ENCODE results near the gene FGD5.

FGD5 gene

DNA sequence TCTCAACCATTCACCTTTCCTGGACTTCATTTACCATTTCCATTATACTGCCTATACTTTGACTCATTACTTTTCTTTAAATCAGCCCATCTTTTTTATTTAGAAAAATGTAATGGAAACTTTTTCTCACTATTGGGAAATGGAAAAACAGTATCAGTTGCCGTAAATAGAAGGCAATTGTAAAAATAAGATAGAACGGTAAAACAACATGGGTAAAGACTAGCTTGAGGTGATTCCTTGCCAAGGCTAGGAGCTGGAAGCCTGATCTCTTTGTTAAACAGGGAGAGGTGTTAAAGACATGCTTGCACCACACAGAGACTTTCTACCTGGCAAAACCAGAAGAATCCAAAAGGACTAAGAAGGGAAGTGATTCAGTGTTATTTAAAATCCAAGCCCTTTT lies 5.9 kb downstream of the FGD5 start:
- Mint-ChIP-seq H3K27me3 (peaks cover 7% of the 10 kb centered on the region), H3K9me3 (ENCODE audit: low read depth) (no peaks in the 10 kb centered on the region), H3K27ac (no peak overlapping the region), H3K36me3 (no peaks in the 10 kb centered on the region), H3K4me1 (ENCODE audit: low read depth) (no peaks in the 10 kb centered on the region), H3K4me3 (no peak overlapping the region)

DNA sequence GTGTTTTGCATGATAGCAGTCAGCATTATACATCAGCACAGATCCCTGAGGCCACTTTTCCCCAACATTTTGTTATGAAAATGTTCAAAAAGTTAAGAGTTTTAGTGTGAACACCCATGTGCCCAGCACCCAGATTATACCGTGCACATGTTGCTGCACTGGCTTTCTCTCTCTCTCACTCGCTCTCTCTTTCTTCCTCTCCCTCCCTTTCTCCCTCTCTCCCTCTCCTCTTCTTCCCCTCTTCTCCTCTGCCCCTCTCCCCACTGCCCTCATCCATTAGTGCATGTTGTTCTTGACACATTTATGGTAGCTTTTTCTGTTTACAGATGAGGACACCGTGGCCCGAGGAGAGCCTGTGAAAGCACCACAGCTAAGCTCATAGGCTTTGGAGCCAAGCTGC lies 7.3 kb downstream of the FGD5 start:
- H3K9me3 Mint-ChIP-seq (ENCODE audit: low read depth): no peaks in the 10 kb centered on the region
- no peaks in the 10 kb centered on the region for H3K36me3 Mint-ChIP-seq
- no peak overlapping the region for H3K27ac Mint-ChIP-seq
- no peak overlapping the region for H3K4me3 Mint-ChIP-seq
- peaks cover 5% of the 10 kb centered on the region for H3K27me3 Mint-ChIP-seq
- no peaks in the 10 kb centered on the region for H3K4me1 Mint-ChIP-seq (ENCODE audit: low read depth)

DNA sequence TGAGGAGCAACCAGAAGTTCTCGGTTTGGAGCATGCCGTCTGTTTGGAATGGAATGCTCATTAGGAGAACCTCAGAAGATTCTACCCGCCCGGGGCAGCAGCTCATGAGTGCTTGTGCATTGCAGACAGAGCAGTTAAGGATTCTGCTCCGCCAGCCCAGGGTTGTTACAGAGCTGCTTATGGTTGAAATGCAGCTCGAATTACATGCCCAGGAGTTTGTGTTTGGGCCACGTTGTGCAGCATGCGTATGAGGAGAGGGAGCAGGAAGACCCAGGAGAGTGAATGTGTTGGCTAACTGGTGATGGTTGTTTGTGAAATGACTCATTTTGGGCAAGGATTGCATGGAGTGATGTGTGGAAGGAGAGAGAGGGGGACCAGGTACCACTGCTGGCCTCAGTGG lies 9.0 kb downstream of the FGD5 start:
- Mint-ChIP-seq H3K27me3 (peaks cover 5% of the 10 kb centered on the region), H3K4me1 (ENCODE audit: low read depth) (no peaks in the 10 kb centered on the region), H3K9me3 (ENCODE audit: low read depth) (no peaks in the 10 kb centered on the region), H3K36me3 (no peaks in the 10 kb centered on the region), H3K4me3 (no peak overlapping the region), H3K27ac (no peak overlapping the region)

DNA sequence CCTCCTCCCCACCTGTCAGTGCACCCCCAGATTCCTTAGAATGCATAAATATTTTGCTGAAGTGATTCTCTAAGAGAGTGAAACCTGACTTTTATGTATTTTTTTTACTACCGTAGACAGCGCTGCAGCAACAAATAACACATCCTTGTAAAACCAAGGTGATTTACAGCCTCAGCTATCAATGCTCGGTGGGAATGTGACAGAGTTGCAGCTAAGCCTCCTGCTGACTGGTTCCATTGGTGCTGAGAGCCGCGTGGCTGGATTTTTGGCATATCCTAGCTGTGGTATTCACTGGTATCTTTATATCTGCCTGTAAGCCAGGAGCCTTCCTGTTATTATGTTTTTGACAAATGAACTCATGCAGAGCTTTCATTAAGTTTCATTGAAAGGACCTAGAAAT lies 11.0 kb downstream of the FGD5 start:
- Mint-ChIP-seq H3K27ac (no peak overlapping the region), H3K4me3 (no peak overlapping the region), H3K27me3 (peaks cover 2% of the 10 kb centered on the region), H3K9me3 (ENCODE audit: low read depth) (no peaks in the 10 kb centered on the region), H3K36me3 (no peaks in the 10 kb centered on the region), H3K4me1 (ENCODE audit: low read depth) (no peaks in the 10 kb centered on the region)

DNA sequence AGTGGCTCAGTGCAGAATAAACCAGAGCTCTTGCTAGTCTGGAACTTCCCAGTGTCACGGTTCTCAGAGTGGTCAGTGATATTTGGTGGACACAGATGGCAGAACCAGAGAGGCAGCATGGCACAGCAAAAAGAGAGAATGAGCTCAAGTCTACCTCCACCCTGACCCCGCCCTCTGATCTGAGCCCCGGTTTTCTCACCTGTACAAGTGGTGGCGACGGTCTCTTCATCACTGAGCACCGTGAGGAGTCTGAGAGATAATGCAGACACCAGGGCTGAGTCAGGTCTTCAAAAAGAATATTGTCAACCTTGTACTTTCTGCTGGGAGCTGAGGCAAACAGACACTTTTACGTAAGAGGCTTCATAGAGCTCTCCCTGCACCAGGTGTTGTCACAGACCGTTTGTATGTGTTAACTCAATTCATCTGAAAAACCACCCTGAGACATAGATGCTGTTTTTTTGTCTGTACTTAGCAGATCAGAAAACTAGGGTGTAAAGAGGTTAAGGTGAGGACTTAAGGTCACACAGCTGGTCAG lies 13.2 kb downstream of the FGD5 start:
- Mint-ChIP-seq H3K4me1 (ENCODE audit: low read depth) (no peaks in the 10 kb centered on the region), H3K27ac (no peak overlapping the region), H3K4me3 (no peak overlapping the region), H3K36me3 (no peaks in the 10 kb centered on the region), H3K9me3 (ENCODE audit: low read depth) (no peaks in the 10 kb centered on the region), H3K27me3 (peaks cover 2% of the 10 kb centered on the region)

DNA sequence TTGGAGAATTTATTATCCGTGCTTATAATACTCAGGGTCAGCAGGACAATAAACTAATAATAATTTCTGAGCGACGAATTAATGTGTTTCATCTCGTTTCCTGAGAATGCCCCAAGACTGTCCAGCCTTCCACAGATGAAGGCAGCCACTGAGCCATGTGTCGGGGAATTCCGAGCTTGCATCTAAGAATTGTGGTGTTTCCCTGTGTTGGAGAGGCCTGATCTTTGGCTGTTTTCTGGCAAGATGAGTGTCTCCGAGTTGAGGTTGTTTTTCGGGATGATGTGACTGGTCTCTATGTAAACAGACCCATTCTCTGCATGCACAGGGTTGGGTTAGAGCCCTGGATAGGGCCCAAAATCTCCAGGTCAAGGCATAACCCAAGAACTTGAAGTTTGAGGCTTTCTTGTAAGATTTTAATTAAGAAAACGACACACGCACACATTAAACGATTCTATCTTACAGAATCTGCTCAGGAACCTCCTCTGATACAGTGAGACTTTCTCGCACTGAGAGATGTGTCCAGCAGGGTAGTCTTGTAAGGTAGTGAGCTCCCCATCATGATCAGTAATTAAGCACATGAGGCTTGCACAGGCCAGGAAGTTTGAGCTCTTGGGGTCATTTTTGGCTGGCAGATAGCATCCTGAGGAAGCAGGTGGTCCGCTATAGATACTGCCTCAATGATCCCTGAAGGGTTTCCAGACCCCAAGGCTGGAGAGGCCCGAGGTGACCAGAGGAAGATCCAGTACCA lies 14.4 kb downstream of the FGD5 start:
- no peak overlapping the region for H3K4me3 Mint-ChIP-seq
- no peaks in the 10 kb centered on the region for H3K36me3 Mint-ChIP-seq
- H3K9me3 Mint-ChIP-seq (ENCODE audit: low read depth): no peaks in the 10 kb centered on the region
- H3K4me1 Mint-ChIP-seq (ENCODE audit: low read depth): no peaks in the 10 kb centered on the region
- H3K27me3 Mint-ChIP-seq: no peaks in the 10 kb centered on the region
- H3K27ac Mint-ChIP-seq: no peak overlapping the region

DNA sequence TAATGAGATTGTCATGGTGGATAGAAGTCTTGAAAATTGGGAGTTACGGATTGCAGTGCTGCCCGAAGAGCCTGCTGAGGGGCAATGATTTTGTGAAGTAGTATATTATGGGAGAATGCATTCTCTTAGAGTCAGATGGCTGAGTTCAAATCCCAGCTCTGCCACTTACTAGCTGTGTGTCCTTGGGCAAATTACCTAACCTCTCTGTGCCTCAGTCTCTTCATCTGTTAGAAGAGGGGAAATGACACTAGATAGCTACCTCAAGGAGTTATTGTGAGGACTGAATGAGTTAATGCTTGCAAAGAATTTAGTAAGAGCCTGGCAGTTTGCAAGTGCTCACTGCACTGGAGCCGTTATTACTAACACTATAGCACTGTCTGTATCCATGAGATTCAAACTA lies 15.4 kb downstream of the FGD5 start:
- no peaks in the 10 kb centered on the region for H3K36me3 Mint-ChIP-seq
- H3K27ac Mint-ChIP-seq: no peak overlapping the region
- no peaks in the 10 kb centered on the region for H3K27me3 Mint-ChIP-seq
- H3K9me3 Mint-ChIP-seq (ENCODE audit: low read depth): no peaks in the 10 kb centered on the region
- H3K4me1 Mint-ChIP-seq (ENCODE audit: low read depth): no peaks in the 10 kb centered on the region
- H3K4me3 Mint-ChIP-seq: no peak overlapping the region

DNA sequence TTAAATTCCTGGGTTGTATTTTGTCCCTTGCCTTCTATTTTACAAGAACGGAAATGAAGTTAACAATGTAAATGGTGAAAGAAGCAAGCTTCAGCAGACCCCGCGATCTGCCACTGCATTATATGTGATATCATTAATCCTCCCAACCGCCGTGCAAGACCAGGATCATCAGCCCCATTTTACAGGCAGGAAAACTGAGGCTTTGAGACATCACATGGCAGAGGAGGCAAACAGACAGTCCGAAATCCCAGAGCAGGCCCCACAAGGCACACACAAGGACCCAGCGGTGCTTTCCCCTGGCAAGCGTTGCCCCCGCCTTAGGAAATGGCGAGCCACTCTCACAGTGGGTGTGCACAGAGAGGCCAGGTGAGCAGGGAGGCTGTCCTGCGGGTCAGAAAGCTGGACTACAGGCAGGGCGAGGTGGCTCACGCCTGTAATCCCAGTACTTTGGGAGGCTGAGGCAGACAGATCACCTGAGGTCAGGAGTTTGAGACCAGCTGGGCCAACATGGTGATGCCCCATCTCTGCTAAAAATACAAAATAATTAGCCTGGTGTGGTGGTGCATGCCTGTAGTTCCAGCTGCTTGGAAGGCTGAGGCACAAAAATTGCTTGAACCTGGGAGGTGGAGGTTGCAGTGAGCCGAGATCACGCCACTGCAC lies 16.2 kb downstream of the FGD5 start:
- Mint-ChIP-seq H3K27ac (no peak overlapping the region), H3K4me3 (no peak overlapping the region), H3K27me3 (no peaks in the 10 kb centered on the region), H3K4me1 (ENCODE audit: low read depth) (no peaks in the 10 kb centered on the region), H3K36me3 (no peaks in the 10 kb centered on the region), H3K9me3 (ENCODE audit: low read depth) (no peaks in the 10 kb centered on the region)

DNA sequence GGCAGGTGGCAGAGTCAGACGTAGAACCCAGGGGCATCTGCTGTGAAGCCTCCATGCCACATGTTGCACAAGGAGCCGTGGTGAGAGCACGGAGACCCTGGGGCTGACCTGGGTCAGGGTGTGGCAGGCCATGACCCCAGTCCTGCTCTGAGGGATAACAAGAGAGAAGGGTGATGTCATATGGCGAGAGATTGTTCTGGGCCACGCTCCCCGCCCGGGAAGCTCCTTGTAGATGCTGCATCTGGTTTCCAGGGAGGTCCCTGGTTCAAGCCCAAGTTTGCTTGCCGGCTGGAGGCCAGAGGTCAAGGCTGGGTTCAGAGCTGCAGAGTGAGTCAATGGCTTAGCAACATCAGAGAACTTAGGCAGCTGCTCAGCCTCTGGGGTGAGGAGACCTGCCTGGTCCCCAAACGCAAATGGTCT lies 17.3 kb downstream of the FGD5 start:
- H3K27me3 Mint-ChIP-seq: no peaks in the 10 kb centered on the region
- no peaks in the 10 kb centered on the region for H3K9me3 Mint-ChIP-seq (ENCODE audit: low read depth)
- H3K4me1 Mint-ChIP-seq (ENCODE audit: low read depth): no peaks in the 10 kb centered on the region
- H3K4me3 Mint-ChIP-seq: no peak overlapping the region
- H3K27ac Mint-ChIP-seq: no peak overlapping the region
- H3K36me3 Mint-ChIP-seq: no peaks in the 10 kb centered on the region

DNA sequence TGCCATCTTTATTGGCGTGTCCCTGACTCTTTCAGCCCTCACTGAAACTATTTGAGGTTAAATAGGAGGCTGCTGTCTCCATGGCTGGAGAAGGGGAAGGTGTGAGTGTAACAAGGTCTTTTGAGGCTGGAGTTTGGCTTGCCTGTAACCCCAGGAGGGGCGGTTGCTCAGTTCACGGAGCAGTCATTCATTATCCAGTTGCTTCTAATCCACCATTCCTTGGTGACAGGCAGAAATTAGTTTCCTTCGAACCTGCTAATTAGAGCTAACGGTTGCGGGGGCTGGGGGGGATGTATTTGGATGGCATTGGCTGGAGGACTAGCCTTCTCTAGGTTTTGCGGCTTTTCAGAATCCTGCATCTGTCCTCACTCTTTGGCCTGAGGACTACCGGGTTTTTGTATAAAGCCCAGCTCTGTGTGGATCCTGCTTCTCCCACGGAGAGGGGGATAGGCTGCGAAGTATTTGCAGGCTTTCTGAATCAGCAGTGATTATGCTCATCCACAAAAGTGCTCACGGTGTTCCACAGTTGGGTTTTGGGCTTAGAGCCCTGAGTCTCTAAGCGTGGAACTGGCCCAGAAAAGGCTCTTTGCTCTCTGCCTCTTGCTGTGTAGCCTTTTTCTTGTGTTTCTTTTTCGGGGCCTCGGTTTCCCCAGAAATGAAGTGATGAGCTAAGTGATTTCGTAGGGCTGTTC lies 18.6 kb downstream of the FGD5 start:
- H3K27me3 Mint-ChIP-seq: no peaks in the 10 kb centered on the region
- no peak overlapping the region for H3K4me3 Mint-ChIP-seq
- H3K36me3 Mint-ChIP-seq: no peaks in the 10 kb centered on the region
- no peaks in the 10 kb centered on the region for H3K9me3 Mint-ChIP-seq (ENCODE audit: low read depth)
- H3K4me1 Mint-ChIP-seq (ENCODE audit: low read depth): no peaks in the 10 kb centered on the region
- no peak overlapping the region for H3K27ac Mint-ChIP-seq

DNA sequence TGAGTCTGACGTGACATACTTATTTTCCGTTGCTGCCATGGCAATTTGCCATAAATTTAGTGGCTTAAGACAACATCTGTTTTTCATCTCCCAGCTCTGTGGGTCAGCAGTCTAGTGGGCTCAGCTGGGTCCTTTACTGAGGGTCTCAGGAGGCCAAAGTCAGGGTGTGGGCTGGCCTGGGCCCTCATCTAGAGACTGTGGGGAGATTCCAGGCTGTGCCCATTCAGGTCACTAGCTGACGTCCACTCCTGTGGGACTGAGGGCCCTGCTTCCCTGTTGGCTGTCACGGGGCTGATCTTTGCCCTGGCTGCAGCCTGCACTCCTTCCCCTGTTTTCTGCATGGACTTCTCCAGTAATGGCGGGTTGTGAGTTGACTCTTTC lies 19.1 kb downstream of the FGD5 start:
- Mint-ChIP-seq H3K4me1 (ENCODE audit: low read depth) (no peaks in the 10 kb centered on the region), H3K9me3 (ENCODE audit: low read depth) (no peaks in the 10 kb centered on the region), H3K27ac (no peak overlapping the region), H3K36me3 (no peaks in the 10 kb centered on the region), H3K4me3 (no peak overlapping the region), H3K27me3 (no peaks in the 10 kb centered on the region)

DNA sequence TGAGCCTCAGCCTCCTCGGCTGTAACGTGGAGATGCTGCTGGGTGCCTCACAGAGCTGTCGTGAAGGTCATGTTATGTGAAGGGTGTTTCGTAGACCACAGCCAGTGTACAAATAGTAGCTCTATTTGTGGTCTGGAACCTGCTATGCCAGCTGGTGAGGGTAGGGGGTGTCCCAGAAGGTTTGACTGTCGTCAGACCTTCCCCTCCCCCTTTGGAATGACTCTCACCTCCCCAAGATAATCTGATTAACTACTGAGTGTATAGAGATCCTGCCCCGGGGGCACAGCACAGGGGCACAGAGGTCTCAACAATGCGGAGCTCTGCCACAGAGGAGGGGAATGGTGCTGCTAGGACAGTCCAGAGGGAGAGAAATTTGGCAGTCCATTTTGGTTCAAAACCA lies 20.5 kb downstream of the FGD5 start:
- Mint-ChIP-seq H3K4me3 (no peak overlapping the region), H3K36me3 (no peaks in the 10 kb centered on the region), H3K27ac (no peak overlapping the region), H3K9me3 (ENCODE audit: low read depth) (no peaks in the 10 kb centered on the region), H3K27me3 (no peaks in the 10 kb centered on the region), H3K4me1 (ENCODE audit: low read depth) (no peaks in the 10 kb centered on the region)

DNA sequence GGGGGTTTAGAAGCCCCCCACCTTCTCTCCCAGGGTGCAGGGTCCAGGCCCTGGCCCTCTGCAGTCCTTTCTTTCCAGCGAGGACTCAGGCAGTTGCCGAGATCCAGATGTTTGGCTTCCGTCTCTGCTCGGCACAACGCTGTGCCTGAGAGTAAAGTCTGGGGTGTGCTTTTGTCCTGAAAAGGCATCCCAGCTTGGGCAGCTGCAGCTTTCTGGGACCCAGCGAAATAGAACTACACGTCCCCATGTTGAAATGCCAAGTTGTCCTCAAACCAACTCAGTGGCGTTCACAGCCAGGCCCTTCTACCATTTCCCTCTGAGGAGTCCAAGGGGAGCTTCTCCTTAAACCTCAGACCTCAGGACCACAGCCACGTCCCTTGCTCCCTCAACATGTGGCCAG lies 23.1 kb downstream of the FGD5 start:
- no peaks in the 10 kb centered on the region for H3K4me1 Mint-ChIP-seq (ENCODE audit: low read depth)
- H3K4me3 Mint-ChIP-seq: no peak overlapping the region
- no peak overlapping the region for H3K27ac Mint-ChIP-seq
- H3K27me3 Mint-ChIP-seq: no peaks in the 10 kb centered on the region
- no peaks in the 10 kb centered on the region for H3K36me3 Mint-ChIP-seq
- no peaks in the 10 kb centered on the region for H3K9me3 Mint-ChIP-seq (ENCODE audit: low read depth)

DNA sequence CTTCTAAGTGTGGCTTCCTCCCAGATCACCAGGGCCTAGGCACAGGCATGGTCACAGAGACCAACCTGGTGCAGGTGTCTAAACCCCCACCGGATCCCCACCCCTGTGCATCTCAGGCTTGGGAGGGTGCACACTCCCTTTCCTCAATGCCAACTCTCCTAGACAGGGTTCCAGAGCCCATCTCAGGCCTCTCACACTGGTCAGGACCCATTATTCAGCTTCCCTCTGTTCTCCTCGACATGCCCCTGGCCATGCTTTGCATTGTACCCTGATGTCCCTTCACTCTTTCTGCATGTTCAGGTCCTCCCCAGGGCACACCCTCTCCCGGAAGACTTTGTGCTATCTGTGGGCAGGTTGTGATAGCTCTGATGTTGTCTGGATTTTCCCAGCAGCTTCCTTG lies 23.5 kb downstream of the FGD5 start:
- H3K4me3 Mint-ChIP-seq: no peak overlapping the region
- no peaks in the 10 kb centered on the region for H3K4me1 Mint-ChIP-seq (ENCODE audit: low read depth)
- no peaks in the 10 kb centered on the region for H3K9me3 Mint-ChIP-seq (ENCODE audit: low read depth)

DNA sequence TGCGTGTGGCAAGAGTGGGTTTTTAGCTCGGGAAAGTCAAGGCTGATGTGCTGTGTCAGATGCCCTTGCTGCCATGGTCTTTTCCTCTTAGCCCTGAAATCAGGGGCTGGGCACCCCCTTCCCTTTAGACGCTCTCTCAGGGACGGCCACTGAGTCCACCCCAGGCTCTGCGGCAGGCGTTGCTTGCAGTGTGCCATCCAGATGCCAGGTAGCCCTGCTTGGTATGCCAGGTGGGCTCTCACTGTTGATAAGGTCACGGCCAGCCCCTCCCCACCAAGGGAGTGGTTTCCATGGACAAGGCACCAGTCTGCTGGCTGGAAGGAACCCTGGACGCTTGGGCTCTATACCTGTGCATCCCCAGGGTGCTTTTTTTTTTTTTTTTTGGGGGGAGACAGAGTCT lies 24.6 kb downstream of the FGD5 start:
- no peak overlapping the region for H3K27ac Mint-ChIP-seq
- no peaks in the 10 kb centered on the region for H3K9me3 Mint-ChIP-seq (ENCODE audit: low read depth)
- peaks cover 3% of the 10 kb centered on the region for H3K4me1 Mint-ChIP-seq (ENCODE audit: low read depth)
- H3K36me3 Mint-ChIP-seq: no peaks in the 10 kb centered on the region
- H3K27me3 Mint-ChIP-seq: no peaks in the 10 kb centered on the region
- H3K4me3 Mint-ChIP-seq: no peak overlapping the region

More for the DNA sequence above, 23.5 kb downstream of the FGD5 start:
- Mint-ChIP-seq H3K27me3 (no peaks in the 10 kb centered on the region), H3K27ac (no peak overlapping the region), H3K36me3 (no peaks in the 10 kb centered on the region)
